ENCODE results near the gene HELZ. TPM values are rescaled to one million over a fixed set of nuclear protein-coding genes. Genes with fewer than 3 reads are reported as not detected.

HELZ gene
- total and polyA plus RNA-seq, 2 donors (not counting 1 experiment from before 2014, with no cell fraction given), result 10.4 to 97.8 TPM

GRCh38 chr17:67211742-67212141 is 33.3 kb downstream of the HELZ start:
- 100% methylated on average over 4 of the region's 5 CpGs for WGBS (ENCODE audit: insufficient coverage)
- Mint-ChIP-seq H3K27ac (no peak overlapping the region), H3K27me3 (no peaks in the 10 kb centered on the region), H3K4me1 (no peaks in the 10 kb centered on the region), H3K4me3 (no peak overlapping the region), H3K9me3 (ENCODE audit: insufficient read depth) (no peaks in the 10 kb centered on the region)
- H3K36me3 ChIP-seq (replicated peaks in 1 of 2; ENCODE audit: control extremely low read depth in 1 of 2, control insufficient read depth in 1 of 2, extremely low read depth in 1 of 2, insufficient read depth in 2 of 2, low read length in 1 of 2), result peaks cover 1 to 35% of the 10 kb centered on the region in 2 experiments
- no peaks in the 10 kb centered on the region for H3K27me3 ChIP-seq (replicated peaks in 1 of 4; ENCODE audit: control extremely low read depth in 1 of 4, control insufficient read depth in 3 of 4, insufficient read depth in 4 of 4, low read length in 3 of 4)
- no peak for ATAC-seq (ENCODE audit: low read depth)
- no peaks in the 10 kb centered on the region for H3K4me1 ChIP-seq (ENCODE audit: control insufficient read depth in 2 of 2, insufficient read depth in 2 of 2, low read length in 2 of 2)
- TF ChIP-seq, protein P1, sequence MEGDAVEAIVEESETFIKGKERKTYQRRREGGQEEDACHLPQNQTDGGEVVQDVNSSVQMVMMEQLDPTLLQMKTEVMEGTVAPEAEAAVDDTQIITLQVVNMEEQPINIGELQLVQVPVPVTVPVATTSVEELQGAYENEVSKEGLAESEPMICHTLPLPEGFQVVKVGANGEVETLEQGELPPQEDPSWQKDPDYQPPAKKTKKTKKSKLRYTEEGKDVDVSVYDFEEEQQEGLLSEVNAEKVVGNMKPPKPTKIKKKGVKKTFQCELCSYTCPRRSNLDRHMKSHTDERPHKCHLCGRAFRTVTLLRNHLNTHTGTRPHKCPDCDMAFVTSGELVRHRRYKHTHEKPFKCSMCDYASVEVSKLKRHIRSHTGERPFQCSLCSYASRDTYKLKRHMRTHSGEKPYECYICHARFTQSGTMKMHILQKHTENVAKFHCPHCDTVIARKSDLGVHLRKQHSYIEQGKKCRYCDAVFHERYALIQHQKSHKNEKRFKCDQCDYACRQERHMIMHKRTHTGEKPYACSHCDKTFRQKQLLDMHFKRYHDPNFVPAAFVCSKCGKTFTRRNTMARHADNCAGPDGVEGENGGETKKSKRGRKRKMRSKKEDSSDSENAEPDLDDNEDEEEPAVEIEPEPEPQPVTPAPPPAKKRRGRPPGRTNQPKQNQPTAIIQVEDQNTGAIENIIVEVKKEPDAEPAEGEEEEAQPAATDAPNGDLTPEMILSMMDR (IDR thresholded peaks at IDR 0.05), result no peak
- TF ChIP-seq EZH2 (IDR thresholded peaks at IDR 0.05; ENCODE audit: borderline replicate concordance, insufficient read depth, low read depth, low read length, poor library complexity, severe bottlenecking), result no peak
- no peak overlapping the region for H2AFZ ChIP-seq (ENCODE audit: insufficient read depth, low read depth, low read length, poor library complexity, severe bottlenecking)
- intact Hi-C loops (cut with micrococcal nuclease), result no loop called here
- H3K4me3 ChIP-seq (ENCODE audit: control extremely low read depth in 1 of 5, extremely low read depth in 1 of 5, insufficient read depth in 1 of 5, low read depth in 2 of 5, low read length in 4 of 5), result no peak overlapping the region
- no peak overlapping the region for H3K4me2 ChIP-seq (replicated peaks; ENCODE audit: low read depth, low read length, poor library complexity, severe bottlenecking)
- no peak overlapping the region for H3K9ac ChIP-seq (ENCODE audit: low read length)
- CTCF ChIA-PET, result no interaction called here
- peaks cover 45% of the 10 kb centered on the region for H3K79me2 ChIP-seq (ENCODE audit: control insufficient read depth, insufficient read depth, low read length)
- H4K20me1 ChIP-seq (ENCODE audit: control insufficient read depth, insufficient read depth, low read length, poor library complexity, severe bottlenecking), result peaks cover 41% of the 10 kb centered on the region
- H3K27ac ChIP-seq (ENCODE audit: low read length in 2 of 2), result no peak overlapping the region
- DNase-seq, result no peak
- POLR2A ChIA-PET, result no interaction called here
- no peaks in the 10 kb centered on the region for H3K9me3 ChIP-seq (ENCODE audit: control extremely low read depth in 1 of 3, control insufficient read depth in 2 of 3, insufficient read depth in 1 of 3, low read length in 2 of 3)

- Histone ChIP-seq H2AFZ (ENCODE audit: insufficient read depth, low read depth, low read length, poor library complexity, severe bottlenecking) (no peak overlapping the region), H3K4me2 (replicated peaks; ENCODE audit: low read depth, low read length, poor library complexity, severe bottlenecking) (no peak overlapping the region), H3K4me1 (ENCODE audit: control insufficient read depth in 2 of 2, insufficient read depth in 2 of 2, low read length in 2 of 2) (no peaks in the 10 kb centered on the region), H3K36me3 (replicated peaks in 1 of 2; ENCODE audit: control extremely low read depth in 1 of 2, control insufficient read depth in 1 of 2, extremely low read depth in 1 of 2, insufficient read depth in 2 of 2, low read length in 1 of 2) (peaks cover 1 to 26% of the 10 kb centered on the region in 2 experiments), H3K9ac (ENCODE audit: low read length) (no peak overlapping the region), H3K79me2 (ENCODE audit: control insufficient read depth, insufficient read depth, low read length) (peaks cover 43% of the 10 kb centered on the region), H3K27me3 (replicated peaks in 1 of 4; ENCODE audit: control extremely low read depth in 1 of 4, control insufficient read depth in 3 of 4, insufficient read depth in 4 of 4, low read length in 3 of 4) (no peaks in the 10 kb centered on the region), H3K9me3 (ENCODE audit: control extremely low read depth in 1 of 3, control insufficient read depth in 2 of 3, insufficient read depth in 1 of 3, low read length in 2 of 3) (no peaks in the 10 kb centered on the region), H3K4me3 (ENCODE audit: control extremely low read depth in 1 of 5, extremely low read depth in 1 of 5, insufficient read depth in 1 of 5, low read depth in 2 of 5, low read length in 4 of 5) (no peak overlapping the region), H3K27ac (ENCODE audit: low read length in 2 of 2) (no peak overlapping the region), H4K20me1 (ENCODE audit: control insufficient read depth, insufficient read depth, low read length, poor library complexity, severe bottlenecking) (peaks cover 34% of the 10 kb centered on the region)
- ChIA-PET POLR2A (no interaction called here), CTCF (no interaction called here)
- no peaks in the 10 kb centered on the region for H3K9me3 Mint-ChIP-seq (ENCODE audit: insufficient read depth)
- TF ChIP-seq EZH2 (IDR thresholded peaks at IDR 0.05; ENCODE audit: borderline replicate concordance, insufficient read depth, low read depth, low read length, poor library complexity, severe bottlenecking), result no peak
- intact Hi-C loops (cut with micrococcal nuclease), result no loop called here
- no peaks in the 10 kb centered on the region for H3K4me1 Mint-ChIP-seq
- H3K4me3 Mint-ChIP-seq, result no peak overlapping the region
- no peaks in the 10 kb centered on the region for H3K27me3 Mint-ChIP-seq
- DNase-seq, result no peak
- 100% methylated on average over 2 of the region's 2 CpGs for WGBS (ENCODE audit: insufficient coverage)
- ATAC-seq (ENCODE audit: low read depth), result no peak
- H3K27ac Mint-ChIP-seq, result no peak overlapping the region
Observed at GRCh38 chr17:67210915-67211314, 34.1 kb downstream of the HELZ start.

Measured in B cell (primary cell).